GM21723 (cell line): ENCODE data around the gene PTK6.

ENCODE experiments used
- ATAC-seq: cut with Tn5 transposase; IDR thresholded peaks from one replicate; pipeline ENCODE4 v1.9.1; 2021; ENCODE audit warnings: mild to moderate bottlenecking, moderate library complexity; ENCODE audit not compliant: unreplicated experiment

PTK6 gene

DNA sequence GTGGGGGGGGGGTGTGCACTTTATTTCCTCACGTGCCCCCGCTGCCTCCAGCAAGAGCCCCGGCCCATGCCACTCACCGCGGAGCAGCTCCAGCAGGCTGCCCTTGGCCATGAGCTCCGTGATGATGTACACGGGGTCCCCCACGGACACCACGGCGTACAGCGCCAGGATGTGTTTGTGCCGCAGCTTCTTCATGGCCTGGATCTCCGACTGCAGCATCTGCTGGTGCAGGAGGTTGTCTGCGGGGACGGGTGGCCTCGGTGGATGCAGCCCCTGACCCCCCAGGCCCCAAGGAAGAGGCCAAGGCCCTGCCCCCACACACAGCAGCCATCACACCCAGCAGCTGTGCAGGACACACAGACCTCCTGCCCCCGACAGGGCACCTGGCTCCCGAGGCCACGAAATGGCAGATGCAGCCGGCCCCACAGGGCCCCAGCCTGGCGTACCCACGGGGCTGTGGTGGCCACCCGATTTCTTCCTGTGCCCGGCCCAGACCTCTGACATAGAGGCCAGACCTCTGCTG is 4.7 kb downstream of the PTK6 start:
- no peak for ATAC-seq

DNA sequence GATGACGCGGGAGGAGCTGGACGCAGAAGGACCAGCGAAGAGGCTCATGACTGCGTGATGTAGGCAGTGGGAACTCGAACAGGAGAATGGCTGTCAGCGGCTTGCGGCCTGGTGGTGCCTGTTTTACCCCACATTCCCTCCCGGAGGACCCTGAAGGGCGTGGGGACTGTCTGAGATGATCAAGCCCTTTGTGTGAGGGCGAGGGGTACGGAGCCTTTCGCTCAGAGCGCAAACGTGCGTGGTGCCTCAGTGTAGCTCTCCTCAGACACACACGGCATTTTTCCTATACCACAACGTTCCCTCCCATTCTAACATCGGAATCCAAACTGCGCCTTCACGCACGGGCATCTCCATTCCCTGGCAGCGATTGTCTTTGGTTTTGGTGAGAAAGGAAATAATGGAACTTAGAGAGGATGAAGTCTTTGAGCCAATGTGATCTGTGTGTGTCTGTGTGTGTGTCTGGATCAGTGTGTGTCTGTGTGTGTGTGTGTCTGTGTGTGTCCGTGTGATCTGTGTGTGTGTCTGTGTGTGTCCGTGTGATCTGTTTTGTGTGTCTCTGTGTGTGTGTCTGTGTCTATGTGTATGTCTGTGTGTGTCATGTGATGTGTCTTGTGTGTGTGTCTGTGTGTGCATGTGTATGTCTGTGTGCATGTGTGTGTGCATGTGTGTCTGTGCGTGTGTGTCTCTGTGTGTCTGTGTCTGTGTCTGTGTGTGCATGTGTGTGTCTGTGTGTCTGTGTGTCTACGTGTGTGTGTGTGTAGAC is 5.3 kb downstream of the PTK6 start:
- ATAC-seq, result no peak

DNA sequence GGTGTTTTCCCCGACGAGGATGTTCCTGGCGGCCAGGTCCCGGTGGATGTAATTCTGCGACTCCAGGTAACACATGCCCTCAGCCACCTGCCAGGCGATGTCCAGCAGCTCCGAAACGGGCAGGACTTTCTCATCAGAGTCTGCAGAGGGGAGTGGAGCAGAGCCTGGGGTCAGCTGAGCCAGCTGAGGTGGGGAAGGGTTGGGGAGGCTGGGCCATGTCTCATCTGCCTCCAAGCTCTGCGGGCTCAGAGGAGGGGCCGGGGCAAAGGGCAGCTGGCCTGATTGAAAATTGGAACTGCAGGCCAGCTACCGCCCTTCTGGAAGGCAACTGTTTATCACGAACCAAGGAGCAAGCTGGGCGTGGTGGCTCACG is 6.4 kb downstream of the PTK6 start:
- no peak for ATAC-seq

DNA sequence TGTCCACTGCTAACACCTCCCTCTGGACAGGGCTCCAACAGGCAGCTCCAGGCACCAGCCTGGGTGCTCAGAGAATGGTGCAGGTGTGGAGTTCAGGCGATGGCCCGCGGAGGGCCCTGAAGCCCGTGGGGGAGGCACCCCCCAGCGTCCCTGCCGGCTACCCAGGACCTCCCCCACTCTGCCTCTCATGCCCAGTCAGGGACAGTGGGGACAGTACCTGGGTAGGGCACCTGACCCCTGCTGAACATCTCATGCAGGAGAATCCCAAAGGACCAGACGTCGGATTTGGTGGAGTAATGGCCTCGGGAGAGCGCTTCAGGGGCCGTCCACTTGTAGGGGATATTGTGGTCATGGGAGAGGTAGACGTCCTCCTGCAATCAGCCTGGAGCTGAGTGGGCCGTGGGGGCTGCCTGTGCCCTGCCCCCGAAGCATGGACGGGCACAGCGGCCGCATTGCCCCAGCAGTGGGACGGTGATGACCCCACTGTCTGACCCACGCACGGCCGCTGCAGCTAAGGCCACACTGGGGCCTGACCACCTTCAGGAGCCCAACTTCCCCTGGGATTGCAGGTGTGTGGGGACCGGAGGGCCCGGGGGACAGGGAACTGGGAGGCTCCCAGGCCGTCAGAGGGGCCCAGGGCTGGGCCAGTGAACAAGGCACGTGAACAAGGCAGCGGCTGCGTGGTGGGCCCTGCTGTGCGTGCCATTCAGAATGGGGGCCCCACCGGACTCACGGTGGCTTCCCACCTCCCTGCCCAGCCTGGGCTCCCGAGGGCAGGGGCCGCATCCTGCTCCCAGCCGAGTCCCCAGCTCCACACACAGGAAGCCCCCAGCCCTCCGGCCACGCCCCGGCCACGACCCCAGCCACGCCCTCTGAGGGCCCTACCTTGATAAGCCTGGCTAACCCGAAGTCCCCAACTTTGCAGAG is 7.1 kb downstream of the PTK6 start:
- no peak for ATAC-seq

DNA sequence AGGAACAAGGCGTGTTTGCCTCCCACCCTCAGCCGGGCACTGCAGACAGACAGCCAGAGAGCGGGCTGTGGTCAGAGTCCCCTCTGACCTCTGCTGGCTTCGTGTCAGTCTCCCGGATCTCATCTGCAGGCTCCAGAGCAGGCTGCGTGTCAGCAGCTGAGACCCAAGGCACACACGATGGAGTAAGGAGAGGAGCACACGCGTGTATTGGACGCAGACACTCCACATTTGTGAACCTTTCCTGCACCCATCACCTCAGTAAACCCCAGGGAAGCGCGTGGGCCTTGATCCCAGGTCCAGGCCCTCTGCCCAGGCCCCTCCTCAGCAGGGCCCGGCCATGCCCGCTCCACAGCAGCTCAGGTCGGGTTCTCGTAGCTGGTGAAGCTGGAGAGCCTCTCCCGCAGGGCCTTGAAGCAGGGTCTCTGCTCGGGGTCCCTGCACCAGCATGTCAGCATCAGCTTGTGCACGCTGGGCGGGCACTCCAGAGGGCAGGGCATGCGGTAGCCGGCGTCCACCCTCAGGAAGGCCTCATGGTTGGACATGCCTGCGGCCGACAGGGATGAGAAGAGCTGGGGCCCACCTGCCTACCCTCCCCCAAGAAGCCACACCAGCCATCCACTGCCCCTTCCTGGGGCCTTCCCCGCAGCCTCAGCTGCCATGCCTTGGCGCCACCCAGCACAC is 7.9 kb downstream of the PTK6 start:
- no peak for ATAC-seq

DNA sequence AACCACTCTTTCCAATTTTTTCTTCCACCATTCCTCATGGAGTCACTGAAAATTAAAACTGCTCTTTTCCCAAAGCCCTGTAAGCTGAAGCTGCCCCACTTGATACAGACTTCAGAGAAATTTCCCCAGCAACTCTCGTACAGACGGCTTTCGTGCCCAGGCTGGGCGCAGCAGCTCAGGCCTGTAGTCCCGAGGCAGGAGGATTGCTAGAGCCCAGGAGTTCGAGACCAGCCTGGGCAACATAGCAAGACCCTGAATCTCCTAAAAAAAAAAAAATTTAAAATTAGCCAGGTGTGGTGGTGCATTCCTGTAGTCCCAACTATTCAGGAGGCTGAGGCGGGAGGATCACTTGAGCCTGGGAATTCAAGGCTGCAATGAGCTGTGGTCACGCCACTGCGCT is 10.0 kb downstream of the PTK6 start:
- no peak for ATAC-seq

DNA sequence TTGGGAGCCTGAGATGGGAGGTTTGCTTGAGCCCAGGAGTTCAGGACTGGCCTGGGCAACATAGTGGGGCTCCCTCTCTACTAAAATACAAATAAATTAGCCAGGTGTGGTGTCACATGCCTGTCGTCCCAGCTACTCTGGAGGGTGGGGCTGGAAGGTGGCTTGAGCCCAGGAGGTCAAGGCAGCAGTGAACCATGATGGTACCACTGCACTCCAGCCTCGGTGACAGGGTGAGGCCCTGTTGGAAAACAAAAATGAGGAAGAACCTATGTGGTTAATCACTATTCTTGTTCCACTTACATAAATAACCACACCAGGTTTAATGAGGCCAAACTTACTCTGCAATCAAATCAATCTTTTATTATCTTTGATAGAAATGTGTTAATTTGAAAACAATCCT is 11.2 kb downstream of the PTK6 start:
- no peak for ATAC-seq

DNA sequence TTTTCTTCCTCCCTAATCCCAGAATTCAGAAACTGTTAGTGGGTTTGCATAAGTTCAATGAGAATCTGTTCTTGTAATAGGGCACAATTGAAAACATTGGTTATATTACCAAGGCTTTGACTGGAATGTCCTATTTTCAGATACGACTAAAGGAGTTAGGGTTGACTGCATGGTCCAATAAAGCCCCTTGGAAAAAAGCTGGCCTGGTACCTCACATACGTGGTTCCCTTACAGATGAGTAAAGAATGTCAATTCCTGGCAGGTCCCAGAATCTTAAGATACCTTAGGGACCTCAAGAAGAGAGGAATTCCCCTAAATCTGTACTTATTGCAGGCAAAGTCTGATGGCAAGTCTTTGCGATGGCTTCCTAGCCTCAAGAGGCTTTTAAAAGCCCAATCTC is 12.0 kb downstream of the PTK6 start:
- no peak for ATAC-seq

DNA sequence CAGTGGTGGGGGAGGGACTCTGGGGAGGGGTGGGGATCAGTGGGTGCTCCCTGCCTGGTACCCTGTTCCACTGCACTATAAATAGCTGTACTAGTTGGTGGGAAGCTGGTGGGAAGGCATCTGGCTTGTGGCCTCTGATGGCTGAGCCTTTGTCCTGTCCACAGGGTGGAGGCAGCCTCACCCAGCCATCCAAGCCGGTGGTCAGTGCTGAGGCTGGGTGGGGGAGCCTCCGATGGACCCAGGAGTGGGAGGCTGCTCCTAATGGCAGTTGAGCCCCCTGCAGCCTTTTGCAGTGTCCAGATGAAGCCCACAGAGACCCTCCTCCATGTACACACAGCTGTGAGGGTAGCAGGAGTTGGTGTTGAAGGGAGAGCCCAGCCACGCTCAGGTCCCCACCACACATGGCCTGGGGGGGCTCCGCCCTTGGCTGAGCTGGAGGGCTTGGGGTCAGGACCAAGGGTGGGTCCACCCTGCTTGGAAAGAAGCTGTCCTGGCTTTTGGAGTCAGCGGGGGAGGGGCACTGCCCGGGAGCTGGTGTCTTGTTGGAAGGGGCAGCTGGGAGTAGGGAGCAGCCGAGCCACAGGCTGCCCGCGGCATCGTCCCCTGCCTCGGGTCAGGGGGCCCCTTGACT is 14.1 kb downstream of the PTK6 start:
- no peak for ATAC-seq

DNA sequence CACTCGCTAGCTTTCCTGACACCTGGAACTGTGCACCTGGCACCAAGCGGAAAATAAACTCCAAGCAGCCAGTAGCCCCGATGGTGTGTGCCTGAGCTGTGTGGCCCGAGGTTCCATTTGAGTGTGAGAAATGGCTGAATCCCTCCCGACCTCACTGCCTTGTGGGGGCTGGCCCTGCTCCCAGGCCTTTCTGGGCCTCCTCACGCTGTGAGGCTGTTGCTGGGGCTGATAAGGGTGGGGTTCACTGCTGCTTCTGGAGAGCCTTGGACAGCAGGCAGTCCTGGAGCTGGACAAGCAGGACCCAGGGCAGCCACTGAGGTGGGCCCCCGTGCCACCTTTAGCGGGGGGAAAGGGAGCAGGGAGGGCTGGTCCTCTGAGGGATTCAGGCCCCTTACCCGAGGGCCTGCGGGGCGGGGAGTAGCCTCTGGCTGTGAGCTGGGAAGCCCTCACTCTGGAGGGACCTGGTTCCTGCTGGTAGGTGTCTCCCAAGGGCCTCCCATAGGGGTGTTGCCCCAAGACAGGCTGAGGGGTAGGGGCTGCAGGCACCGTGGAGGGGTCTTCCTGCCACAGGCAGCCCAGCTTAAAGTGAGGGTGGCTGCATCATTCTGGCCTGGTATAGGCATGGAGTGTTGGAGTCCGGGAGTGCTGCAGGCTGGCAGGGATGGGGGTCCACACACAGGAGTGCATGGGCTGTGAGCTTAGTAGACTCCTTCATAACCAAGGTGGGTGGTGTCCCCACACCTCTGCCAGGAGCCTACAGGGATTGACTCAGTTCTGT is 14.9 kb downstream of the PTK6 start:
- ATAC-seq, result no peak

DNA sequence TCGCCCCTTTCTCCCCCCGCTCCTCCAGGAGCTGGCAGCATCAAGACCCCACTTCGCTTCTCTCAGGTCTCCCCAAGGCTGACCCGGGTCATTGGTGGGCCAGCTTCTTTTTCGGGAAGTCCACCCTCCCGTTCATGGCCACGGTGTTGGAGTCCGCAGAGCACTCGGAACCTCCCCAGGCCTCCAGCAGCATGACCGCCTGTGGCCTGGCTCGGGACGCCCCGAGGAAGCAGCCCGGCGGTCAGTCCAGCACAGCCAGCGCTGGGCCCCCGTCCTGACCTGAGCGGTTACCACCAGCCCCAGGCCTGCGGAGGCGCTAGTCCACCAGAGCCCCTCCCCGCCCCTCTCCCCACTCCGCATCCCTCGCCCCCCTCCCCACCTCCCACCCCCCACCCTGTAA is 15.6 kb downstream of the PTK6 start:
- no peak for ATAC-seq

DNA sequence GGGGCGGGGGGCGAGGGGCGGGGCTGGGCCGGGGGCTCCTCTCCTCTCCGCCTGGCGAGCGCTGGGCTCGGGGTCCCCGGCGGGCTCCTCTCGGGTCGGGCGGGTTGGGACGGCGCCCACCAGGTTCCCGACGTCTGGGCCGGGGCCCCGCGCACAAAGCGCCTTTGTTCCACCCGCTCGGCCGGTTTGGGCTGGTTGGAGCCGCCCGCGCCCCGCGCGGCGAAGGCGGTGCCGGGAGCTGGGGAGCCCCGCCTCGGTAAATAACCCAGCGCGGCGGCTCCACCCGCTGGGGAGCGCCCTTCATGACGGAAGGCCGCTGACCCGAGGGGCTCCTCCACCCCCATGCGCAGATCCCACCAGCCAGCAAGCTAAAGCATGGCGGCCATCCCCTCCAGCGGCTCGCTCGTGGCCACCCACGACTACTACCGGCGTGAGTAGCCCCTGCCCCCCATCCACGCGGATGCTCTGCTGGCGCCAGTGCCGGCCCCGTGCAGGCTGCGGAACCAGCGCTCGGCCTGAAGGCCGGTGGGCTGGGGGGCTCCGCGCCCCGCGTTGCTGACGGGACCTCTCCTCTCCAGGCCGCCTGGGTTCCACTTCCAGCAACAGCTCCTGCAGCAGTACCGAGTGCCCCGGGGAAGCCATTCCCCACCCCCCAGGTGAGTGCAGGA is 16.1 kb downstream of the PTK6 start:
- ATAC-seq, result peak; percentile 44

DNA sequence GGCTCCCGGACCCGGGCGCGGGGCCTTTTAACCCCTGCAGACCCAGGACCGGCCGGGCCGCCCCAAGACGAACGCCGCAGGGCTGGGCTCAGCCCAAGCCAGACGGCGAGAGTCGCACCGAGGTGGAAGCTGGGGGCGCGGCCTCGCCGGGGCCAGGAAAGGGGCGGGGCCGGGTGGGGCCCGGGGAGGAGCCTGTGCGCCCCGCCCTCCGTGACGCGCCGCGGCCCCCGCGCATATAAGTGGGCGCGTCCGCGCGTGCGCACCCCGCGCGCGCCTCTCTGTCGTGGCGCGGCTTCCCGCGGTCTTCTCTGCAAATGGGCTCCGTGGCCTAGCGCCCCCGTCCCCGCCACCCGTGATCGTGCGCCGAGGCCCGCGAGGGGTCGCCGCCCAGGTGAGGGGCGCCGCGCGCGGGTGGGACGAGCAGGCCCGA is 16.7 kb downstream of the PTK6 start, which contains the start of gene PPDPF:
Gene PPDPF (plus strand): TSS at position 262 of the 430 bp plus-strand sequence. CDS start 544 bp downstream, outside the sequence.
- ATAC-seq, result peak; percentile 71

DNA sequence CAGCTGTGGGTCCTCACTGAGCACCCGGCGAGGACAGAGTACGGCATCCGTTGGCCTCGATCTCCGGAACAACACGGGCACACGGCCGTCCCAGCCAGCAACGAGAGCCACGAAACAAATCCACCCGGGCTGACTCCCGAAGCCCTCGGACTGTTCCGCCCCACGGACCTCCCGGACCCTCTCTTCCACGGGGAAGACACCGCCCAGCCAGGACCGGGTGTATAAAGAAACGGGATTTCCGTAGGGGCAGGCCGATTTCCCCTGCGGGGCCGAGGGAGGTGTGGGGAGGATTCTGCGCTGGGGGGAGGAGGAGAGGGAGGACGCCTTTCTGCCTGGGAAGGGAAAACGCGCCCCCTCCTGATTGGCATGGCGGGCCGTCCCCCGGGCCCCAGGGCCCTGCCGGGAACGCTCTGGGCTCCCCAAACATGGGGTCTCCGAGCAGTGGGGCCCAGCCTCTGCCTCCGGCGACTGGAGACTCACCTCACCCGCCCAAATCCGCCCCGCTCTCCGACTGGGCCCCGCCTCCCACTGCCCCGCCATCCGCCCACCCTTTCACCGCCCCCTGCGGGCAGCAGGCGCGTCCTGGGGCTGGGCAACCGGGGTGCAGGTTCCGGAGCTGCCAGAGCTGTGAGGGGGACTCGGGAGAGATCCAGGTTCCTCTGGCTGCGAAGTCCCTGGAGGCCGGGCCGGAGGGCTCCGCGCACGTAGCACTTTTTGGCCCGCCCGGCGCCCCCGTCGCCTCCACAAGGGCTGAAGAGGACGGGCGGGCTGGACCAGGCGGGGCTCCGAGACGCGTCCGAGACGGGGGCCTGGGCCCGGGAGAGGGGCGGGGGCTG is 17.3 kb downstream of the PTK6 start:
- ATAC-seq, result peak; percentile 55

DNA sequence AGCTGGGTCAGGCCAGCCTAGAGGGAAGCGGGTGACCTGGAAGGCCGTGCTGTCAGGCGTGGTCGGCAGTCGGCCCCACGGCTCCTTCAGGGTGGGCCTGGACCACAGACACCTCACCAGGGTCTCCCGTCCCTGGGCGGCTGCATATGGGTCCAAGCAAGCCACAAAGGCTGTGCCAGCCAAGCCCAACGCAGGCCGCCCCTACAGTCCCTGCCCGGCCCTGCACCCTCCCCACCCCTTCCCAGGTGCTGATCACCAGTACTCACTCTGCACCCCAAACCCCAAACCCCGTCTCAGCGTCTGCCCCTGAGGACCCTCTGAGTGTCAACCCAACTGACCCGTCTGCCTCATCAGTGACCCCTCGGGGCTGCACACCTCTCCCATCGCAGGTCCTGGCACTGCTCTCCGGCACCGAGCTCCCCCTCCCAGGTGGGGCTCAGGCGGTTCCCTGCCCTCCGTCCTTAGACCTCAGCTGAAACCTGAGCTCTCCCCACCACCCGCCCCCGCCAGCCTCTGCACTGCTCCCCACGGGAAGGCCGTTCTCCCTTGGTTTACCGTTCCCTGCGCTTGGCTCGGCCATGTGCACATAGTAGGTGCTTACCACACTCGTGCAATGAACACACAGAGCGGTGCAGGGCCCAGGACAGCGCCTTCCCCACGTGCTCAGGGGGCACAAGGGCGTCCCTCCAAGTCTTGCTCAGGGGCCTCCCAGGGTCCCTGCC is 18.1 kb downstream of the PTK6 start:
- ATAC-seq, result no peak

DNA sequence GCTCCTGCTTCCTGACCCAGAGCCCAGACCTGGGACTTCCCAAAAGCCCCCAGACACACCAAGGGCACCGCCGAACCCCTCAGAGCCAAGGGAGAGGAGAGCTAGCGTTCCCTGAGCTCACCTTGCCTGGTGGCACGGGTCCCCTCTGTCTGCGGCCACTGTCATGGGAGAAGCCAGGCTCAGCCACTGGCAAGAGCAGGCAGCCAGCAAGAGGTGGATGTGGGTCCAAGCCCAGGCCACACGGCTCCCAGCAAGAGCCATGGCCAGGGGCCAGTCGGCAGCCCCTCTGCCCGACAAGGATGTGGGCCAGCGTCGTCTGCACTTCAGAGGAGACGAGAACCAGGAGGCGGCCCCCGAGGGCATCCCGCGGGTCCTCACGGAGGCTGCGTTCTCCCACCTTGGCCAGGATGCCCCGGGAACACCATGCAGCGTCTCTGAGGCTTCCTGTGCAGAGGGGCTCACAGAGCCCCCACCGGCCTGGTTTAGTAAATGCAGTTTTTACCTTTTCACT is 18.8 kb downstream of the PTK6 start:
- no peak for ATAC-seq
